ENCODE measurements around the gene MYDGF. TPM values are rescaled to one million over a fixed set of nuclear protein-coding genes. Genes with fewer than 3 reads are reported as not detected.

Gene MYDGF
- total RNA-seq, 2 donors from 2014 or later, result 59.3 to 72.9 TPM

DNA sequence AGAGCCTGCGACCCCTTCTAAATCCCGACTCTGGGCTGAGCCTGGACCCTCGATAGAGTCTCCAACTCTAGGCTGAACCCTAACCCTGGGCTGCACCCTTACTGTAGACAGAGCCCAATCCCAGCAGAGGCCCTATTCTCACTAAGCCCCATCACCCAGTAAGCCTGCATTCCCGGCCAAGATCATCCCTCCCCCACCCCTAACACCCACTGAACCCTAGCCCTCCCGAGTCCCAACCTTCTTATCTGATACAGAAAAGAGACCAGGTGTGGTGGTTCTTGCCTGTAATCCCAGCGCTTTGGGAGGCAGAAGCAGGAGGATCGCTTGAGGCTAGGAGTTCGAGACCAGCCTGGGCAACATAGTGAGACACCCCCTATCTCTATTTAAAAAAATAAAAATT, 33.4 kb downstream of the MYDGF start:
- no peak for DNase-seq (ENCODE audit: low spot score)
- Histone ChIP-seq H3K36me3 (no peaks in the 10 kb centered on the region), H3K4me1 (ENCODE audit: control insufficient read depth in 1 of 2, low read depth in 2 of 2) (peaks cover 18 to 24% of the 10 kb centered on the region in 2 donors), H3K27ac (no peak overlapping the region), H3K4me3 (peak overlapping the region; percentile 82), H3K9me3 (no peaks in the 10 kb centered on the region), H3K27me3 (replicated peaks; ENCODE audit: insufficient read depth) (no peaks in the 10 kb centered on the region)
- TF ChIP-seq, protein P1, sequence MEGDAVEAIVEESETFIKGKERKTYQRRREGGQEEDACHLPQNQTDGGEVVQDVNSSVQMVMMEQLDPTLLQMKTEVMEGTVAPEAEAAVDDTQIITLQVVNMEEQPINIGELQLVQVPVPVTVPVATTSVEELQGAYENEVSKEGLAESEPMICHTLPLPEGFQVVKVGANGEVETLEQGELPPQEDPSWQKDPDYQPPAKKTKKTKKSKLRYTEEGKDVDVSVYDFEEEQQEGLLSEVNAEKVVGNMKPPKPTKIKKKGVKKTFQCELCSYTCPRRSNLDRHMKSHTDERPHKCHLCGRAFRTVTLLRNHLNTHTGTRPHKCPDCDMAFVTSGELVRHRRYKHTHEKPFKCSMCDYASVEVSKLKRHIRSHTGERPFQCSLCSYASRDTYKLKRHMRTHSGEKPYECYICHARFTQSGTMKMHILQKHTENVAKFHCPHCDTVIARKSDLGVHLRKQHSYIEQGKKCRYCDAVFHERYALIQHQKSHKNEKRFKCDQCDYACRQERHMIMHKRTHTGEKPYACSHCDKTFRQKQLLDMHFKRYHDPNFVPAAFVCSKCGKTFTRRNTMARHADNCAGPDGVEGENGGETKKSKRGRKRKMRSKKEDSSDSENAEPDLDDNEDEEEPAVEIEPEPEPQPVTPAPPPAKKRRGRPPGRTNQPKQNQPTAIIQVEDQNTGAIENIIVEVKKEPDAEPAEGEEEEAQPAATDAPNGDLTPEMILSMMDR (IDR thresholded peaks at IDR 0.05), result no peak
- ATAC-seq (ENCODE audit: insufficient number of reproducible peaks, low FRiP score, low read depth), result no peak

GRCh38 chr19:4636151-4636717, 33.9 kb downstream of the MYDGF start:
- TF ChIP-seq, protein P1 (IDR thresholded peaks at IDR 0.05), result peak; percentile 99

DNA sequence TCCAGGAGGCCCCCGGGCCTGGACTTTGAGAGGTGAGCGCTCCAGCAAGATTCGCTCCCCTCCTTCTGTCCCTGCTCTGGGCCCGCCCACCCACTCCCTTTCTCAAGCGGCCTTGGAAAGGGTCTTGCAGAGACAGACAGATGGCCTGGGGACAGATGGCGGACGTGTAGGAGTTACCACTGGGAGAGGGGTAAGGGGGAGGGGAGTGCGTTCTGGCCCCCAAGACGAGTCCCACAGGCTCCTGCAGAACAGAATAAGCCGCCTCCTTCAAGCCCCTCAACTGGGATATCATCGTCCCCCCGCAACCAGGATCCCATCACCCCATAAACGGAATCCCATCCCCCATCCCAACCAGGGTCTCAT, 34.4 kb downstream of the MYDGF start:
- peak overlapping the region; percentile 82 for H3K4me3 ChIP-seq
- DNase-seq (ENCODE audit: low spot score) (no peak), ATAC-seq (ENCODE audit: insufficient number of reproducible peaks, low FRiP score, low read depth) (no peak)
- no peaks in the 10 kb centered on the region for H3K9me3 ChIP-seq
- H3K4me1 ChIP-seq (ENCODE audit: control insufficient read depth in 1 of 2, low read depth in 2 of 2), result peaks cover 18 to 24% of the 10 kb centered on the region in 2 donors
- no peaks in the 10 kb centered on the region for H3K27me3 ChIP-seq (replicated peaks; ENCODE audit: insufficient read depth)
- H3K27ac ChIP-seq, result no peak overlapping the region
- no peaks in the 10 kb centered on the region for H3K36me3 ChIP-seq
- TF ChIP-seq, protein P1 (IDR thresholded peaks at IDR 0.05), result no peak

More at GRCh38 chr19:4636151-4636717, 33.9 kb downstream of the MYDGF start:
- H3K36me3 ChIP-seq, result no peaks in the 10 kb centered on the region
- H3K27me3 ChIP-seq (replicated peaks; ENCODE audit: insufficient read depth), result no peaks in the 10 kb centered on the region
- no peaks in the 10 kb centered on the region for H3K9me3 ChIP-seq
- H3K27ac ChIP-seq, result no peak overlapping the region
- ATAC-seq (ENCODE audit: insufficient number of reproducible peaks, low FRiP score, low read depth) (no peak), DNase-seq (ENCODE audit: low spot score) (no peak)
- H3K4me3 ChIP-seq, result peak overlapping the region; percentile 82
- H3K4me1 ChIP-seq (ENCODE audit: control insufficient read depth in 1 of 2, low read depth in 2 of 2), result peaks cover 18 to 24% of the 10 kb centered on the region in 2 donors

GRCh38 chr19:4633140-4633967, 36.8 kb downstream of the MYDGF start:
- TF ChIP-seq, protein P1 (IDR thresholded peaks at IDR 0.05), result peak; percentile 49
- Histone ChIP-seq H3K4me1 (ENCODE audit: control insufficient read depth in 1 of 2, low read depth in 2 of 2) (peaks cover 9 to 12% of the 10 kb centered on the region in 2 donors), H3K4me3 (no peak overlapping the region), H3K27me3 (replicated peaks; ENCODE audit: insufficient read depth) (no peaks in the 10 kb centered on the region), H3K27ac (no peak overlapping the region), H3K36me3 (no peaks in the 10 kb centered on the region), H3K9me3 (no peaks in the 10 kb centered on the region)
- ATAC-seq (ENCODE audit: insufficient number of reproducible peaks, low FRiP score, low read depth) (no peak), DNase-seq (ENCODE audit: low spot score) (no peak)

DNA sequence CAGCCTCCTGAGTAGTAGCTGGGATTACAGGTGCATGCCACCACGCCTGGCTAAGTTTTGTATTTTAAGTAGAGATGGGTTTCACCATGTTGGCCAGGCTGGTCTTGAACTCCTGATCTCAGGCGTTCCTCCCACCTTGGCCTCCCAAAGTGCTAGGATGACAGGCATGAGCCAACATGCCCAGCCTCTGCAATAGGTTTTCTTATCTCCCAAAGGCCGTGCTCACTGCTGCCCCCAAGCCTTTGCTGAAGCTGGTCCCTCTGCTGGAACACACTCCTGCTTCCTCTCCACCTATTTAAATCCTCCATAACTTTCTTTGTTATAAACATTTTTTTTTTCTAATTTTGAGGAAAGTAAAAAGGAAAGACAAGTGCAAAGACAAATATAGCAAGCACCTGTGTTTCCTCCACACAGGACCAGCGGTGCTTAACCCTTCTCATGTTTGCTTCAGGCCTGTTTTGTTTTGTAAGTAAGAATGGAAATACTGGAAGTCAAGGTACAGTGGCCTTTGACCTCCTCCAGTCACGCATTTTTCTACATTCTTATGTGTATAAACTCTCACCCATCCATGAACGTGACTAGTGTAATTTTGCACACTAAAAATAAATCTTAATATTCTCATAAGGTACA, 45.3 kb downstream of the MYDGF start:
- no peak overlapping the region for H3K27ac ChIP-seq
- ATAC-seq (ENCODE audit: insufficient number of reproducible peaks, low FRiP score, low read depth), result no peak
- H3K27me3 ChIP-seq (replicated peaks; ENCODE audit: insufficient read depth), result no peaks in the 10 kb centered on the region
- H3K4me3 ChIP-seq, result no peak overlapping the region
- no peaks in the 10 kb centered on the region for H3K9me3 ChIP-seq
- no peak for DNase-seq (ENCODE audit: low spot score)
- H3K36me3 ChIP-seq, result no peaks in the 10 kb centered on the region
- H3K4me1 ChIP-seq (ENCODE audit: control insufficient read depth in 1 of 2, low read depth in 2 of 2), result no peaks in the 10 kb centered on the region
- TF ChIP-seq, protein P1 (IDR thresholded peaks at IDR 0.05), result no peak

All from thoracic aorta (tissue), 2 donors.